Esophagus squamous epithelium (tissue), 5 donors: Measurements from ENCODE around the gene MYBPC2. TPM values are rescaled to one million over a fixed set of nuclear protein-coding genes. Genes with fewer than 3 reads are reported as not detected.

ENCODE experiments used
- DNase-seq: peaks from one replicate; lab custom pipeline; 2025; lab: John Stamatoyannopoulos, UW
- H3K27ac ChIP-seq, 4 donors: fragments of 200-600 bp; sonication (generic); one replicate each; pipeline ENCODE4 v1.5.1; 2016 to 2019; ENCODE audit warnings: mild to moderate bottlenecking in 1 of 4
- H3K27me3 ChIP-seq, 4 donors: fragments of 200-600 bp; sonication (generic); 1 replicate in 3 of 4; 2 replicates in 1 of 4; pipeline versions ENCODE4 v1.5.1 to v1.6.0; 2017 to 2021; ENCODE audit warnings: antibody characterized with exemption in 1 of 4
- H3K36me3 ChIP-seq, 3 donors: fragments of 200-600 bp; sonication (generic); one replicate each; pipeline ENCODE4 v1.5.1; 2016 to 2019
- H3K4me1 ChIP-seq, 3 donors: fragments of 200-600 bp; sonication (generic); one replicate each; pipeline ENCODE4 v1.5.1; 2017 to 2019
- H3K4me3 ChIP-seq, 4 donors: fragments of 200-600 bp; sonication (generic); 1 replicate in 3 of 4; 2 replicates in 1 of 4; pipeline ENCODE4 v1.5.1; 2016 to 2019; ENCODE audit warnings: mild to moderate bottlenecking in 2 of 4, moderate library complexity in 1 of 4
- H3K9me3 ChIP-seq, 3 donors: fragments of 200-600 bp; sonication (generic); one replicate each; pipeline ENCODE4 v1.5.1; 2016 to 2019
- CTCF ChIP-seq, 6 experiments: fragments of 450-650 bp in 4 of 6; fragments of 200-600 bp in 2 of 6; sonication (generic) in 2 of 6; IDR thresholded peaks; one replicate each; pipeline ENCODE4 v1.5.1; 2016 to 2019; ENCODE audit warnings: antibody characterized with exemption in 6 of 6, mild to moderate bottlenecking in 4 of 6, moderate library complexity in 4 of 6
- POLR2A ChIP-seq, 4 donors: fragments of 450-650 bp; IDR thresholded peaks; one replicate each; pipeline ENCODE4 v1.6.1; 2017; ENCODE audit warnings: antibody characterized with exemption in 4 of 4, mild to moderate bottlenecking in 4 of 4, moderate library complexity in 3 of 4
- WGBS, 2 donors: methylation state at CpG; one replicate each; pipeline ENCODE4 v1.1.5; 2018; 5-methylcytosine and 5-hydroxymethylcytosine counted together
- intact Hi-C: fragments of 100-400 bp; cut with DNase I; formaldehyde crosslinking; loops from one replicate; pipeline ENCODE4 v1.15.0; 2022
- total RNA-seq, 4 donors: library from RNA; depleted of rRNA; stranded (reverse); fragments of >200 nt; gene quantifications; one replicate each; pipeline ENCODE4 v1.1.0, GENCODE V29; 2016
- donor health status: DM: yes; HTN: yes; CAD: no.

The MYBPC2 gene
- total RNA-seq, 4 donors from 2014 or later, result 0.19 TPM; not detected in 3

GRCh38 chr19:50476907-50477238, 44.2 kb downstream of the MYBPC2 start:
- Histone ChIP-seq H3K27me3 (no peaks in the 10 kb centered on the region), H3K4me1 (peaks cover 9 to 29% (median 10%) of the 10 kb centered on the region in 3 donors), H3K36me3 (peaks cover 0 to 43% (median 8%) of the 10 kb centered on the region in 3 donors), H3K9me3 (no peaks in the 10 kb centered on the region), H3K27ac (peak overlapping the region; percentile 81 to 89 (median 82)), H3K4me3 (peak overlapping the region; percentile 79 to 92 (median 84))
- no peak for TF ChIP-seq POLR2A (IDR thresholded peaks at IDR 0.05)
- no peak for TF ChIP-seq CTCF (IDR thresholded peaks at IDR 0.05)
- intact Hi-C loops, result no loop called here
- WGBS, 2 donors, result 21 to 24% methylated on average over 15 to 20 of the region's 20 CpGs
- DNase-seq, result no peak

- TF ChIP-seq CTCF (IDR thresholded peaks at IDR 0.05), result no peak
- TF ChIP-seq POLR2A (IDR thresholded peaks at IDR 0.05), result no peak
- intact Hi-C loops, result no loop called here
- Histone ChIP-seq H3K36me3 (peaks cover 0 to 53% (median 8%) of the 10 kb centered on the region in 3 donors), H3K4me3 (peak overlapping the region in 2 of 4 donors; percentile 84 to 92), H3K27me3 (no peaks in the 10 kb centered on the region), H3K27ac (no peak overlapping the region), H3K9me3 (no peaks in the 10 kb centered on the region), H3K4me1 (peaks cover 9 to 29% (median 10%) of the 10 kb centered on the region in 3 donors)
- no peak for DNase-seq
- 89 to 90% methylated on average over 12 to 13 of the region's 17 CpGs for WGBS, 2 donors
Measured at GRCh38 chr19:50477751-50478515, 45.2 kb downstream of the MYBPC2 start.

GRCh38 chr19:50478901-50479715, 46.4 kb downstream of the MYBPC2 start:
- intact Hi-C loops, result no loop called here
- 70 to 75% methylated on average over 5 to 14 of the region's 19 CpGs for WGBS, 2 donors
- Histone ChIP-seq H3K27me3 (no peaks in the 10 kb centered on the region), H3K9me3 (no peaks in the 10 kb centered on the region), H3K4me1 (peaks cover 9 to 29% (median 10%) of the 10 kb centered on the region in 3 donors), H3K4me3 (no peak overlapping the region), H3K36me3 (peaks cover 0 to 63% (median 13%) of the 10 kb centered on the region in 3 donors), H3K27ac (no peak overlapping the region)
- TF ChIP-seq CTCF (IDR thresholded peaks at IDR 0.05) (peak in 2 of 6 experiments; percentile 14 to 40), POLR2A (IDR thresholded peaks at IDR 0.05) (no peak)
- no peak for DNase-seq

- Histone ChIP-seq H3K36me3 (peaks cover 0 to 70% (median 13%) of the 10 kb centered on the region in 3 donors), H3K4me1 (peaks cover 9 to 29% (median 10%) of the 10 kb centered on the region in 3 donors), H3K27me3 (no peaks in the 10 kb centered on the region), H3K27ac (no peak overlapping the region), H3K9me3 (no peaks in the 10 kb centered on the region), H3K4me3 (no peak overlapping the region)
- intact Hi-C loops, result no loop called here
- WGBS, 2 donors, result 89 to 90% methylated on average over 3 to 5 of the region's 16 CpGs
- TF ChIP-seq CTCF (IDR thresholded peaks at IDR 0.05) (no peak), POLR2A (IDR thresholded peaks at IDR 0.05) (no peak)
- no peak for DNase-seq
Measured at GRCh38 chr19:50479761-50480251, 47.1 kb downstream of the MYBPC2 start.
